ENCODE results near the gene GALNT2.

The GALNT2 gene

GRCh38 chr1:230052018-230052417 is 15.0 kb upstream of the GALNT2 start:
- DNase-seq: no peak

DNA sequence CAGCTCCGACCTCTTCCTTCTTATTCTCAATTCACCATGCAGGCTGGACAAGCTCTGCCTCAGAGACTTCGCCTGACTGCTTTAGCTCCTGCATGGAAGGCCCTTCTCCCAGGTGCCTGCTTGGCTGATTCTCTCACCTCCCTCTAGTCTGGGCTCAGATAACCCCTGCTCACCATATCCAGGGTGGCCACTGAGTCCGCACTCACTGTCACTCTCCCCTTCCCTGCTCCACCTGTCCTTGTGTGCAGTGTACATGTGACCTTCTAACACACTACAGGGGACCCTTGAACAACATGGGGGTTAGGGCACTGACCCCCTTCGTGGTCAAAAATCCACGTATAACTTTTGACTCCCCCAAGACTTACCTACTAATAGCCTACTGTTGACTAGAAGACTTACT is 14.4 kb upstream of the GALNT2 start:
- no peak for DNase-seq

DNA sequence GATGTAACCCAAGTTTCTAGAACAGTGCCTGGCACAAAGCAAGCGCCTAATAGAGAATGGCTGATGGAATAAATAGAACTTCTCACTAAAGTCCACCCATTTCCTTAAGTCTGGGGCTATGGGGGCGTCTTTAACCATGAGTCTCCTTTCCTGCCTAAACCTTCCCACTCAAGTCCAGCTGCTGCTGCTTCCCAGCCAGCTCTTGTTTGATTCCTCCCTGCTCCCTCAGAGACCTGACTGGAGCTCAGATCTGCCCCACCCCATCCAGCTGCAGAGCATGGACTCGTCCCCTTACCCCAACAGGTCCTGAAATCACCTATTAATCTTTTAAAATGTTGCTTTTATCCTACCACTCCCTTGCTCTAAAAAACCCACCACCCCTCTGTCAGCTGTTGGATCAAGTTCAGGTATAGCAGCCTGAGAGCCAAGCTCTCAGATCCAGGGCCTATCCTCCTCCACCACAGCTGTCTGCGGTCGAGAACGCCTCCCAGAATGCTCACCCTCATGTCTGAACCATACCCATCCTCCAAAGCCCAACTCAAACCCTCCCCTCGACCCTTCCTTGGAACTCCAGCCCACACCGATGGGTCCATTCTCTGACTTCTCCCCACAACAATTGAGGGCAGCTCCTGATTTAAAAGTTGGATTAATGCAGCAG is 12.8 kb upstream of the GALNT2 start:
- DNase-seq: no peak

DNA sequence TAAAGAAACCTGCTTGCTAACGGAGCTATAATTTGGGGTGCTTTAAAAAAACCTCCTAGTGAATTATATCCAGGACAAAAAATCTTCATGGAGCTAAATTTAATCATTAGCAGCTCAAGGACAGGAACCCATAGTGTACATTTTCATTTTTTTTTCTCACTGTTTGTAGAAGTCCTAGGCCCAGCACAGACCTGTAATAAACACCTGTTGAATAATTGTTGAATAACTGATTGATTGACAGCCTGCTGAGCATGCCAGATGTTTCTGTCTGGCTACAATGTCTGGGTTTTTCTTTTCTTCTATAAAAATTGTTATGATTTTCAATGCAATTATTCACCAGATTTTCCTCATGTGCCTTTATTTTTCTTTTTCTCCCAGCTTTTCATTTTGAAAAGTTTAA is 10.9 kb upstream of the GALNT2 start:
- no peak for DNase-seq

- DNase-seq: no peak
These were observed 9.9 kb upstream of the GALNT2 start for GRCh38 chr1:230057100-230057499.

- no peak for DNase-seq
These were observed 9.1 kb upstream of the GALNT2 start for GRCh38 chr1:230057681-230058565.

DNA sequence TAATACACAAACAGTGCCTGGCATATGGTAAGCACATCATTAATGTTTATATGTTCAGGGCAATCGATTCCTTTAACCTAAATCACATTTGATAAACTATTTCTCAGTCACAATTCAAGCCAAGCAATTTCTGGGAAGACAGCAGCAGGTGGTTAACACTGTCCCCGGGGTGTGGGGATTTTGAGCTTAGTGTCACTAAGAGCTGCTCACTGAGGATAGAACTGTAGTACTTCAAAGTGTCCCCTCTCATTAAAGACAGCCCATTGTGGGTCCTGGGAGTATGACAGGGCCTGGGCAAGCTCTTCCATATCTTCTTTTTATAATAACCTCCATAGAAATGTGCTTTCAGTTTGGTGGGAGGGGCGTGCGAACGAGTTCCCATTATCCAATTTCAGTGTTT is 8.4 kb upstream of the GALNT2 start:
- peak; percentile 13 for DNase-seq

DNA sequence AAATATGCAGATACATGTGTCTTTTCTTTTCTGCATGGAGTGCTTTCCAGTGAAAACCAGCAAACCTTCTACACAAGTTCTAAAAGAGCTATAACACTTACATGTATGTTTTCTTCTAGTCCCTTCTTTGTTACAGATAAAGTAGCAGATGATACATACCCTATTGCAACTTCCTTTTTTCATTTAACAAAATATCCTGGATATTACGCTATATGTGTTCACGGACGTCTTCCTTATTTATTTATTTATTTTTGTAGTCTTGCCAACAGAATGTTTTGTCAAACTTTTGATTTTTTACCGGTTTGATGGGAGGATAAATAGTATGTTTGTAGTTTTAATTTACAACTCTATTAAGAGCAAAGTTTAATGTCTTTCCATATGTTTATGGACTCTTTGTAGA is 5.2 kb upstream of the GALNT2 start:
- DNase-seq: no peak

DNA sequence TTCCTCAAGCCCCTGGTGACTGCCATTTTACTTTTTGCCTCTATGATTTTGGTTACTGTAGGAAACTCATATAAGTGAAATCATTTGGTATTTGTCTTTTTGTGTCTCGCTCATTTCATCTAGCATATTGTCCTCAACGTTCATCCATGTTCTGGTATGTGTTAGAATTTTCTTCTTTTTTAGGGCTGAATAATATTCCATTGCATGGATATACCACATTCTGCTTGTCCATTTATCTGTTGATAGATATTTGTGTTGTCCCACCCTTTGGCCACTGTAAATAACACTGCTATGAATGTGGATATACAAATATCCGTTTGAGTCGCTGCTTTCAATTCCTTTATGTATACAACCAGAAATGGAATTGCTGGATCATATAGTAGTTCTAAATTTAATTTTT is 4.5 kb upstream of the GALNT2 start:
- no peak for DNase-seq

- no peak for DNase-seq
These were observed 2.8 kb upstream of the GALNT2 start for GRCh38 chr1:230064283-230064682.

- DNase-seq: no peak
These were observed 1.9 kb upstream of the GALNT2 start for GRCh38 chr1:230065161-230065560.

- DNase-seq: no peak
These were observed 1.5 kb upstream of the GALNT2 start for GRCh38 chr1:230065571-230065970.

GRCh38 chr1:230066031-230066430 is 1.0 kb upstream of the GALNT2 start:
- DNase-seq: no peak

GRCh38 chr1:230067419-230067870 is 407 bp downstream of the GALNT2 start:
- peak; percentile 80 for DNase-seq

GRCh38 chr1:230067871-230068620 is 1.0 kb downstream of the GALNT2 start:
- peak; percentile 74 for DNase-seq

DNA sequence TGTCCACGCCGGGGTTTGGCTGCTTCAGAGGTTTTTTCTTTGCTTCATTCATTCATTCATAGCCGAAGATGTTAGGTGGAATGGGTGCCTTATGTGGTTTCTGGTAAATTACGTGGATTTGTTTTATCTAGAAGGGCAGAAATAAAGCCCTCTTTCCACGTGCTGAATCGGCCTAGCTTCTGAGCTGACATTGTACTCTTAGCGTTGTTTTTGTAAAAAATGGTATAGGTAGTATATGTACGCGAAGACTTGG is 1.5 kb downstream of the GALNT2 start:
- no peak for DNase-seq

- peak; percentile 64 for DNase-seq
These were observed 2.1 kb downstream of the GALNT2 start for GRCh38 chr1:230068952-230069684.

DNA sequence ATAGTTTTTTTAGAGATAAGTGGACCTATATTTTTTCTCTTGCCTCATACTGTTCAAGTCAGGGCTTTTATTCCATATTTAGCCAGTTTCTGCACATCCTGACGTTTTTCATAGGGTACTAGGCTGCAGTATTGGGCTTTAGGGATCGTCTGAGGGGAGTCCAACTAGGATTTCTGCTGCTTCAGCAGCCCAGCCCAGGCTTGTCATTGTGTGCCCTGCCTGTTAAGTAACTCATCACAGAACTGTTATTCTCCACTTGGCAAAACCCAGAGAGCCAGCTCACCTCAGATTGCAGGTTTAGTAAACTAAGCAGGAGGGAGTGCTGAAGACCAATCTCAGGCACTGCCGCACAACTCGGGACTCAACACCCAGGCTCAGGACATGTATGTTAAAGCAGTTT is 2.8 kb downstream of the GALNT2 start:
- DNase-seq: no peak

DNA sequence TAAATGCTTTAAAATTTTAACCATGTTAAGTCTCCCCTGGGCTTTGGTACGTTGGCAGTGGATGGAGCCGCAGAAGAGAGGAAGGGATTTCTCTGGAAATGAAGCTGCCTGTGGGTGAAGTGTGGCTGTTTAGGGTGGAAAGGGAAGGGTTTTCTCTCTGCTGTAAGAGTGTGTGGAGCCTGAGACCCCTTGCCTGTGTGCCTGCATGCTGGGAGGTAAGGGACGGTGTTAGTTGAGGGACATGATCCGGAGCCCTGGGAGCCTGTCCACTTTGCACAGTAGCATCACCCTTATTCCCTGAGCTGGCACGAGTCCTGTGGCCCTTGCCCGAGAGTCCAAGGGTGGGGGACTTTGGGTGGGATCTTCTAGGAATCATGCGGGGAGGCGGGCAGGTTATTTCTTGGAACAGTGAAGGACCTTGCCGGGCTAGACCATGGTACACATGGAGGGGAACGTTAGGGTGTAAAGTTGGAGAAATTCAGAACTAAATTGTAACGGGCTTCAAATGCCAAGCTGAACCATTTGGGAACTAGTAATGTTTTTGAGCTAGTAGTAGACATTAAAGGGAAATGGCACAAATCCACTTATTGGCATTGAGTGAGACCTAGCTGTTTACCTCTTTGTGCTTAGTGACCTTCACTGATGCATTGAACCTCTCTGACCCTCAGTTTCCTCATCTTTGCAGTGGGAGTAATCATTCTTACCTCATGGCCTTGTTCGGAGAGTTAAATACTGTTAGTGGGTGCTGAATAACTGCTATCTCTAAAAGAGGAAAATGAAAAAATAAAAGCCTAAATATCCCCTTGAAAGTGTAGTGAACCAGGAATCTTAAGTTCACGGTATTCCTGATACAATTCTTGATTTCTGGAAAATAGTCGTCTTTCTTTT is 3.5 kb downstream of the GALNT2 start:
- DNase-seq: no peak

GRCh38 chr1:230071316-230071715 is 4.3 kb downstream of the GALNT2 start:
- no peak for DNase-seq

DNA sequence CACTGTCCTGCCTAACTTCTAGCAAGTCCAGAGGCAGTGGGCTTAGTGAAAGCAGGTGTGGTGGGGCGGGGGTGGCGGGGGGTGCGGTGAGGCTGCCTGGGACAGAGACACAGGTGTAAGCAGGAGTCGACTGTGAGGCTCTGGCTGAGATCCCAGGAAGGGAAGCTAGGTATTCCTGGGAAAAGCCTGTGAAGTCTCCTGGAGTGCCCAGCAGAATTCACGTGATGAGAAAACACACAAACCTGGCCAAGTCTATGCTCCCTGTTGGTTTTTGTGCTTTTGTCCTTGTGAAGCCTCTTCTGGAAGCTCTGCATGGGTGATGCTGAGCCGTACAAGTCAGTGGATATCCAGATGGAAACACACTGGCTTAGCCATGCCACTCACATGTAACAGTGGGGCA is 5.3 kb downstream of the GALNT2 start:
- no peak for DNase-seq

DNA sequence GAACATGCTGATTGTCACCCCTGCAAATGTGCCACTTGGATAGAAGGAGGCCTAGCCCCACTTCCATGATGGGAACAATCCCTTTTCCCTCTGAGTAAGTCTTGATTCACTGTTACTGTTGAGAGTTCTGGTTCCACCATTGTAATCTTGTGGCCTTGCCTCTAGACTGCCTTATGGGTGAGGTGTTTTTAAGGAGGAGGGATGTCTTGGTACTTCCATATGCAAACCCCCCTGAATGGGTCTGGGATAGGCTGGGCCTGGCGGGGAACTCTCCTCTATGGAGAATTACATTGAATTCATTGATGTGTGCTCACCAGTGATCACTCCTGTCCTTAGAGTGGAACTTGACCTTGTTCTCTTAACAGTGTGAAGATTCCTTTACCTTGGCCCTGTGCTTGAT is 5.8 kb downstream of the GALNT2 start:
- no peak for DNase-seq
